GM12891 (cell line): Measurements from ENCODE around the gene UCP1.

ENCODE experiments used
- POLR2A ChIP-seq: IDR thresholded peaks from 2 replicates; pipeline ENCODE4 v1.6.1; 2011; ENCODE audit warnings: low read depth, low read length, control low read depth
- SPI1 ChIP-seq: IDR thresholded peaks from 2 replicates; pipeline ENCODE4 v1.6.1; 2011; ENCODE audit warnings: low read depth, low read length, control low read depth

DNA sequence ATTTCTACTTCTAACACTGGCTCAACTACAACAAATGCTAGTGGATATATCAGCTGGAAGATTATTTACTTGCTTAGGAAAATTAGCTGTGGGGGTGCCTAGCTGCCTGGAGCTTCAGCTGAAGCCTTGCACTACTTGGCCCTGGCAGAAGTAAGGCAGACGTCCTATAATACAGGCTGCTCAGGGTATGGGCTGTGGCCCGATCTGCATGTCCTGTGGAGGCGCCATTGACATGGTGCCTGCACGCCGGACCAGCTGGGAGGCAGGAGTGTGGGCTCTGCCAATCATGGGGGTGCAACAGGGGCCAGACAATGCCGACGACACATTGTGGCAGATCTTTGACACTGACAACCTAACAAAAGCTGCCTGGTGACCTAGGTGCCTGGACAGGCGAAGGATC, 31.6 kb upstream of the UCP1 start:
- TF ChIP-seq POLR2A (no peak), SPI1 (no peak)
